GM12874 (cell line): ENCODE data around the gene PPP2R3B.

Source experiments
- TF ChIP-seq, protein P1 (sequence below): IDR thresholded peaks from 2 replicates; pipeline ENCODE4 v1.5.1; 2011; ENCODE audit warnings: low read depth, mild to moderate bottlenecking, control low read depth, low read length, moderate library complexity; ENCODE audit not compliant: insufficient read depth

PPP2R3B gene

GRCh38 chrX:357035-357692, 29.5 kb downstream of the PPP2R3B start:
- TF ChIP-seq, protein P1, sequence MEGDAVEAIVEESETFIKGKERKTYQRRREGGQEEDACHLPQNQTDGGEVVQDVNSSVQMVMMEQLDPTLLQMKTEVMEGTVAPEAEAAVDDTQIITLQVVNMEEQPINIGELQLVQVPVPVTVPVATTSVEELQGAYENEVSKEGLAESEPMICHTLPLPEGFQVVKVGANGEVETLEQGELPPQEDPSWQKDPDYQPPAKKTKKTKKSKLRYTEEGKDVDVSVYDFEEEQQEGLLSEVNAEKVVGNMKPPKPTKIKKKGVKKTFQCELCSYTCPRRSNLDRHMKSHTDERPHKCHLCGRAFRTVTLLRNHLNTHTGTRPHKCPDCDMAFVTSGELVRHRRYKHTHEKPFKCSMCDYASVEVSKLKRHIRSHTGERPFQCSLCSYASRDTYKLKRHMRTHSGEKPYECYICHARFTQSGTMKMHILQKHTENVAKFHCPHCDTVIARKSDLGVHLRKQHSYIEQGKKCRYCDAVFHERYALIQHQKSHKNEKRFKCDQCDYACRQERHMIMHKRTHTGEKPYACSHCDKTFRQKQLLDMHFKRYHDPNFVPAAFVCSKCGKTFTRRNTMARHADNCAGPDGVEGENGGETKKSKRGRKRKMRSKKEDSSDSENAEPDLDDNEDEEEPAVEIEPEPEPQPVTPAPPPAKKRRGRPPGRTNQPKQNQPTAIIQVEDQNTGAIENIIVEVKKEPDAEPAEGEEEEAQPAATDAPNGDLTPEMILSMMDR: no peak

GRCh38 chrX:356385-357034, 30.2 kb downstream of the PPP2R3B start:
- TF ChIP-seq, protein P1: no peak

- TF ChIP-seq, protein P1: no peak
These were observed 31.2 kb downstream of the PPP2R3B start for GRCh38 chrX:355329-356050.

DNA sequence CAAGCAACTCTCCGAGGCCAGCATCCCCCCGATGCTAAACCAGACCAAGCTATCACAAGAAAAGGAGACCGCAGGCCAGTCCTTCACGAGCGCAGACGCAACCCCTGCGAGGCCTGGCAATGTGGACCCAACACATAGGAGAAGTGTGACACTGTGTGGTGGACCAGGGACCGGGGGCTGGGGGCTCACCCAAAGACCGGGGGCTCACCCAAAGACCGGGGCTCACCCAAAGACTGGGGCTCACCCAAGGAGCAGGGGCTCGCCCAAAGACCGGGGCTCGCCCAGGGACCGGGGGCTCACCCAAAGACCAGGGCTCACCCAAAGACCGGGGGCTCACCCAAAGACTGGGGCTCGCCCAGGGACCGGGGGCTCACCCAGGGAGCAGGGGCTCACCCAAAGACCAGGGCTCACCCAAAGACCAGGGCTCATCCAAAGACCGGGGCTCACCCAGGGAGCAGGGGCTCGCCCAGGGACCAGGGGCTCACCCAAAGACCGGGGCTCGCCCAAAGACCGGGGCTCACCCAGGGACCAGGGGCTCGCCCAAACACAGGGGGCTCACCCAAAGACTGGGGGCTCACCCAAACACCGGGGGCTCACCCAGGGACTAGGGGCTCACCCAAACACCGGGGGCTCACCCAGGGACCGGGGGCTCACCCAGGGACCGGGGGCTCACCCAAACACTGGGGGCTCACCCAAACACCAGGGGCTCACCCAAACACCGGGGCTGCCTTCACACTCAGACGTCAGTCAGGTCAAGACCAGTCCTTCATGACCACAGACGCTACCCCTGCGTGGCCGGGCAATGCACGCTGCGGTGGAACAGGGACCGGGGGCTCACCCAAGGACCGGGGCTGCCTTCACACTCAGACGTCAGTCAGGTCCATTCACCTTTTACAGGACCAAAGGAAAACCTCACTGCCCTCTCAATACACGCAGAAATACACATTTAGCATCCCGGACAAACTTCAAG, 32.9 kb downstream of the PPP2R3B start:
- TF ChIP-seq, protein P1: no peak

- TF ChIP-seq, protein P1: no peak
These were observed 34.0 kb downstream of the PPP2R3B start for GRCh38 chrX:352582-353314.

- TF ChIP-seq, protein P1: no peak
These were observed 34.5 kb downstream of the PPP2R3B start for GRCh38 chrX:352181-352580.
